Measurements from ENCODE around the gene FMO3.

Gene FMO3

GRCh38 chr1:171159148-171159547, 68.4 kb downstream of the FMO3 start:
- Mint-ChIP-seq H3K9me3 (no peaks in the 10 kb centered on the region), H3K4me3 (no peak overlapping the region), H3K4me1 (ENCODE audit: low read depth) (no peaks in the 10 kb centered on the region), H3K27ac (no peak overlapping the region), H3K36me3 (ENCODE audit: low read depth) (no peaks in the 10 kb centered on the region), H3K27me3 (ENCODE audit: low read depth) (no peaks in the 10 kb centered on the region)

DNA sequence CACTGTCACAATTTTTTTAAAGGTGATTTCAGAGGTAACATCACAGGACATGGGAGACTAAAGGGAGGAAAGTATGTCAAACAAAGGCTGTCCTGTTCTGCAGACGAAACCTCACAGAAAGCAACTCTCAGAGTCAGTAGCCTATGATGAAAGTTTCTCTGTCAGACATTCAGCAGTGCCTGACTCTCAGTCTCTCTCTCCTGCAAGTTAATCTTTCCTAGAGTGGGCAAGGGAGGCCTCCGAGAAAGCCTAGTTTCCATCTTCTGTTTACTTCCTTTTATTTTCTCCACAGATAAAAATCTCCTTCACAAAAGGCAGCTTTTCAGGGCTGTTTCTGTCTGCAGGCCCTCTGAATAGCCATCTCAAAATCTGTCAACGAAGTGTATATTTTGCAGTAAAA, 69.5 kb downstream of the FMO3 start:
- no peak overlapping the region for H3K27ac Mint-ChIP-seq
- H3K4me1 Mint-ChIP-seq (ENCODE audit: low read depth), result no peaks in the 10 kb centered on the region
- H3K36me3 Mint-ChIP-seq (ENCODE audit: low read depth), result no peaks in the 10 kb centered on the region
- H3K4me3 Mint-ChIP-seq, result no peak overlapping the region
- H3K27me3 Mint-ChIP-seq (ENCODE audit: low read depth), result no peaks in the 10 kb centered on the region
- H3K9me3 Mint-ChIP-seq, result no peaks in the 10 kb centered on the region

- H3K27ac Mint-ChIP-seq, result no peak overlapping the region
- no peaks in the 10 kb centered on the region for H3K36me3 Mint-ChIP-seq (ENCODE audit: low read depth)
- no peaks in the 10 kb centered on the region for H3K9me3 Mint-ChIP-seq
- no peak overlapping the region for H3K4me3 Mint-ChIP-seq
- no peaks in the 10 kb centered on the region for H3K27me3 Mint-ChIP-seq (ENCODE audit: low read depth)
- H3K4me1 Mint-ChIP-seq (ENCODE audit: low read depth), result no peaks in the 10 kb centered on the region
Measured at GRCh38 chr1:171160639-171161354, 70.1 kb downstream of the FMO3 start.

DNA sequence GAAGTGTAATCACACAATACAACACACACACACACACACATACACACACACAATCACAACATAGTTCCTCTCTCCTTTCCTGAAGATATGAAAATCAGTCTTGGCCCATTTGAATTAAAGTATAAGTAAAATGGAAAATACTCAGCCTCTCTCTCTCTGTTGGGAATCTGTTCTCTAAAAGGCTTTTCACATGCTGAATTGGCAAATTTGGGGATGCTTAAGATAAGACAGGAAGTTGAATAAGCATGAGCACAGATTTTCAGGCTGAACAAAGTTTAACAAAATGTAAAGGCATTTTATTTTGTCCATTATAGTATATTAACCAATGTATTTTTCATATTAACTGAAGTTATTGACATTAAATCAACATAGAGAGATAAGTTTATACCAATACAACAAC, 70.7 kb downstream of the FMO3 start:
- no peaks in the 10 kb centered on the region for H3K36me3 Mint-ChIP-seq (ENCODE audit: low read depth)
- H3K4me1 Mint-ChIP-seq (ENCODE audit: low read depth), result no peaks in the 10 kb centered on the region
- no peaks in the 10 kb centered on the region for H3K27me3 Mint-ChIP-seq (ENCODE audit: low read depth)
- no peak overlapping the region for H3K27ac Mint-ChIP-seq
- H3K9me3 Mint-ChIP-seq, result no peaks in the 10 kb centered on the region
- H3K4me3 Mint-ChIP-seq, result no peak overlapping the region

- no peaks in the 10 kb centered on the region for H3K36me3 Mint-ChIP-seq (ENCODE audit: low read depth)
- H3K27ac Mint-ChIP-seq, result no peak overlapping the region
- no peaks in the 10 kb centered on the region for H3K4me1 Mint-ChIP-seq (ENCODE audit: low read depth)
- peaks cover 4% of the 10 kb centered on the region for H3K9me3 Mint-ChIP-seq
- H3K4me3 Mint-ChIP-seq, result no peak overlapping the region
- peaks cover 5% of the 10 kb centered on the region for H3K27me3 Mint-ChIP-seq (ENCODE audit: low read depth)
Measured at GRCh38 chr1:171166361-171166760, 75.7 kb downstream of the FMO3 start.

Measured in T-helper 1 cell treated with Interleukin-12 subunit alpha and Interleukin-12 subunit beta and Interleukin-4 antibody, amounts not matched to agents 30 μg/mL and 1 μg/mL, for 36 hours (primary cell).